HCT116 (cell line): ENCODE data around the gene CEP20. TPM values are rescaled to one million over a fixed set of nuclear protein-coding genes. Genes with fewer than 3 reads are reported as not detected.

Source experiments
- ATAC-seq: fragments of 200-7000 bp; cut with Tn5 transposase; 2 replicates; pipeline ENCODE4 v1.9.1; 2020; ENCODE audit warnings: mild to moderate bottlenecking, moderate library complexity
- BruUV-seq: library from RNA; stranded (reverse); fragments of 400-500 nt; replicated peaks from 2 replicates; lab custom pipeline; 2021; lab: Mats Ljungman, UMichigan
- CTCF ChIA-PET: fragments of 300-600 bp; sonication (Branson Sonifier 250); formaldehyde crosslinking; loops from one replicate; lab custom pipeline; 2021; ENCODE audit warnings: antibody characterized with exemption; lab: Charles Lee
- POLR2A ChIA-PET: fragments of 300-600, 350-600 bp; sonication (Branson Sonifier 250); formaldehyde crosslinking; loops from one replicate; lab custom pipeline; 2021; ENCODE audit warnings: antibody characterized with exemption; lab: Charles Lee
- RAD21 ChIA-PET, 2 experiments: fragments of 300-600 bp; sonication (Branson Sonifier 250); formaldehyde crosslinking; loops; one replicate each; lab custom pipeline; 2023; ENCODE audit warnings: low total read pairs in 2 of 2; ENCODE audit not compliant: uncharacterized antibody in 2 of 2, unreplicated experiment in 2 of 2, low non-redundant PET in 1 of 2; lab: Charles Lee
- DNase-seq: peaks from one replicate; pipeline ENCODE4 v3.0.0-alpha.2; 2010; ENCODE audit warnings: low read depth, low spot score
- H2AFZ ChIP-seq: fragments of 200-600 bp; shearing (Covaris generic), sonication (generic); 2 replicates; pipeline ENCODE4 v1.6.1; 2017; ENCODE audit warnings: low read depth, mixed run types, mixed read lengths, antibody characterized with exemption, low read length; ENCODE audit not compliant: poor library complexity, severe bottlenecking
- H3K27ac ChIP-seq: 2 replicates; pipeline ENCODE4 v1.5.1; 2012; ENCODE audit warnings: low read depth, low read length
- H3K27me3 ChIP-seq: fragments of 200-600 bp; sonication (generic); 2 replicates; pipeline ENCODE4 v1.6.1; 2016; ENCODE audit warnings: mixed run types, low read length, mixed read lengths; ENCODE audit not compliant: insufficient read depth
- H3K36me3 ChIP-seq, 2 experiments: fragments of 200-500 bp in 1 of 2; fragments of 200-600 bp in 1 of 2; sonication (Bioruptor generic) in 1 of 2; sonication (generic) in 1 of 2; 2 replicates each; pipeline versions ENCODE4 v1.5.1 to v1.6.1; 2014 to 2016; ENCODE audit warnings: low read length in 2 of 2, inconsistent platforms in 1 of 2, mixed read lengths in 1 of 2, mixed run types in 1 of 2; ENCODE audit not compliant: insufficient read depth in 2 of 2, control insufficient read depth in 1 of 2
- H3K4me1 ChIP-seq, 2 experiments: fragments of 200-600 bp in 1 of 2; sonication (generic) in 1 of 2; 2 replicates each; pipeline versions ENCODE4 v1.5.1 to v1.6.1; 2012 to 2017; ENCODE audit warnings: low read length in 2 of 2, inconsistent platforms in 1 of 2, mild to moderate bottlenecking in 1 of 2, mixed read lengths in 1 of 2, mixed run types in 1 of 2, moderate library complexity in 1 of 2; ENCODE audit not compliant: insufficient read depth in 2 of 2, control insufficient read depth in 1 of 2
- H3K4me2 ChIP-seq: fragments of 200-600 bp; sonication (generic); 2 replicates; pipeline ENCODE4 v1.6.1; 2017; ENCODE audit warnings: mixed run types, low read length, mixed read lengths
- H3K4me3 ChIP-seq, 2 experiments: fragments of 200-600 bp in 1 of 2; sonication (generic) in 1 of 2; replicated peaks in 1 of 2; 2 replicates each; pipeline ENCODE4 v1.5.1; 2011 to 2016; ENCODE audit warnings: low read length in 2 of 2, control low read depth in 1 of 2, low read depth in 1 of 2, mild to moderate bottlenecking in 1 of 2, mixed read lengths in 1 of 2, mixed run types in 1 of 2
- H3K79me2 ChIP-seq: fragments of 200-600 bp; sonication (generic); 2 replicates; pipeline ENCODE4 v1.6.1; 2017; ENCODE audit warnings: mild to moderate bottlenecking, mixed run types, low read length, moderate library complexity, mixed read lengths; ENCODE audit not compliant: insufficient read depth
- H3K9ac ChIP-seq: fragments of 200-600 bp; sonication (generic); 2 replicates; pipeline ENCODE4 v1.6.1; 2016; ENCODE audit warnings: low read length, mixed read lengths
- H3K9me2 ChIP-seq: fragments of 200-600 bp; sonication (generic), shearing (Covaris generic); 2 replicates; pipeline ENCODE4 v1.6.1; 2017; ENCODE audit warnings: mixed run types, mild to moderate bottlenecking, moderate library complexity; ENCODE audit not compliant: insufficient read depth
- H3K9me3 ChIP-seq, 2 experiments: fragments of 200-500 bp in 1 of 2; fragments of 200-600 bp in 1 of 2; sonication (Bioruptor generic) in 1 of 2; sonication (generic) in 1 of 2; 2 replicates each; pipeline ENCODE4 v1.6.1; 2014 to 2017; ENCODE audit warnings: low read length in 2 of 2, mixed read lengths in 2 of 2, inconsistent platforms in 1 of 2, low read depth in 1 of 2, mild to moderate bottlenecking in 1 of 2, mixed run types in 1 of 2, moderate library complexity in 1 of 2; ENCODE audit not compliant: control insufficient read depth in 1 of 2, insufficient read depth in 1 of 2
- H4K20me1 ChIP-seq: fragments of 200-600 bp; sonication (generic), shearing (Covaris generic); 2 replicates; pipeline ENCODE4 v1.6.1; 2017; ENCODE audit warnings: mixed run types, mild to moderate bottlenecking, moderate library complexity; ENCODE audit not compliant: insufficient read depth
- CBX3 ChIP-seq: IDR thresholded peaks from 2 replicates; pipeline ENCODE4 v1.6.1; 2012; ENCODE audit warnings: low read depth
- CEBPB ChIP-seq: IDR thresholded peaks from 2 replicates; pipeline ENCODE4 v1.6.1; 2012; ENCODE audit warnings: low read depth
- EGR1 ChIP-seq: IDR thresholded peaks from 2 replicates; pipeline ENCODE4 v1.6.1; 2012; ENCODE audit warnings: low read depth
- EZH2 ChIP-seq: fragments of 200-600 bp; sonication (generic); IDR thresholded peaks from 2 replicates; pipeline ENCODE4 v1.6.1; 2017; ENCODE audit warnings: antibody characterized with exemption, mixed run types
- POLR2A ChIP-seq: IDR thresholded peaks from 2 replicates; pipeline ENCODE4 v1.7.0; 2011; ENCODE audit warnings: borderline replicate concordance; ENCODE audit not compliant: insufficient read depth, insufficient read length; ENCODE audit errors: extremely low read depth
- SP1 ChIP-seq: IDR thresholded peaks from 2 replicates; pipeline ENCODE4 v1.6.1; 2012; ENCODE audit warnings: low read depth
- SRF ChIP-seq: IDR thresholded peaks from 2 replicates; pipeline ENCODE4 v1.6.1; 2012; ENCODE audit warnings: low read depth
- intact Hi-C: fragments of 100-400 bp; cut with micrococcal nuclease; formaldehyde crosslinking; loops from 2 replicates; pipeline ENCODE4 v1.10.0; 2022
- total RNA-seq: library from RNA; stranded (reverse); gene quantifications from one replicate; pipeline ENCODE4 v1.2.1, GENCODE V29; 2021; ENCODE audit not compliant: unreplicated experiment

CEP20 gene
- total RNA-seq, 1 experiment from 2014 or later: 67.7 TPM

- TF ChIP-seq POLR2A: no peak
- no peak for TF ChIP-seq EGR1
- no peak for TF ChIP-seq SP1
- TF ChIP-seq SRF: no peak
- no peak for TF ChIP-seq EZH2
- TF ChIP-seq CBX3: no peak
Measured at GRCh38 chr16:15906439-15906838, 18.0 kb upstream of the CEP20 start (continued).

DNA sequence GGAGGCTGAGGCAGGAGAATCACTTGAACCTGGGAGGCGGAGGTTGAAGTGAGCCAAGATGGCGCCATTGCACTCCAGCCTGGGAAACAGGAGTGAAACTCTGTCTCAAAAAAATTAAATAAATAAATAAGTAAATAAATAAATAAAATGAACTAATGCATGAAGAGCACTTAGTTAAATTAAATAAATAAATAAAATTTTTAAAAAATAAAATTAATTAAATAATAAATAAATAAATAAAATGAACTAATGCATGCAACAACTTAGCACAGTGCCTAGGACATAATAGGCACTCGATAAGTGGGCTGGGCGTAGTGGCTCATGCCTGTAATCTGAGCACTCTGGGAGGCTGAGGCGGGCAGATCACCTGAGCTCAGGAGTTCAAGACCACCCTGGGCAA is 15.6 kb upstream of the CEP20 start:
- H3K27ac ChIP-seq: no peak overlapping the region
- H3K27me3 ChIP-seq: no peaks in the 10 kb centered on the region
- intact Hi-C loops: no loop called here
- peaks cover 28 to 51% of the 10 kb centered on the region in 2 experiments for H3K4me1 ChIP-seq
- no peaks in the 10 kb centered on the region for H3K9me2 ChIP-seq
- BruUV-seq: no TSS peak
- H3K36me3 ChIP-seq: no peaks in the 10 kb centered on the region
- no peak overlapping the region for H3K4me2 ChIP-seq
- H3K9ac ChIP-seq: no peak overlapping the region
- no peaks in the 10 kb centered on the region for H4K20me1 ChIP-seq
- TF ChIP-seq CEBPB: no peak
- TF ChIP-seq SRF: no peak
- no peak overlapping the region for H2AFZ ChIP-seq
- DNase-seq (no peak), ATAC-seq (no peak)
- H3K79me2 ChIP-seq: no peaks in the 10 kb centered on the region
- H3K4me3 ChIP-seq: no peak overlapping the region
- CTCF ChIA-PET: no interaction called here
- no peaks in the 10 kb centered on the region for H3K9me3 ChIP-seq
- RAD21 ChIA-PET: no interaction called here
- POLR2A ChIA-PET: no interaction called here

GRCh38 chr16:15900901-15901500 is 12.6 kb upstream of the CEP20 start:
- peak overlapping the region; percentile 75 for H3K4me2 ChIP-seq
- H3K9me2 ChIP-seq: no peaks in the 10 kb centered on the region
- peak overlapping the region; percentile 55 for H3K9ac ChIP-seq
- peak overlapping the region; percentile 24 for H2AFZ ChIP-seq
- no peaks in the 10 kb centered on the region for H3K36me3 ChIP-seq
- ChIA-PET POLR2A (no interaction called here), CTCF (interaction anchor here (0.9 to 1.7 kb wide), 2 partner anchors 9 to 26 kb away, joined by 4 read pairs; no protein-coding TSS in a partner anchor)
- TF ChIP-seq CBX3 (no peak), SP1 (0 out of 2 replicates have a peak, but pooled peaks have one; percentile 17)
- TF ChIP-seq, all 23 proteins: peak for 1
- Histone ChIP-seq H3K27ac (peak overlapping the region; percentile 87), H3K79me2 (no peaks in the 10 kb centered on the region), H3K27me3 (no peaks in the 10 kb centered on the region), H4K20me1 (no peaks in the 10 kb centered on the region), H3K4me3 (no peak overlapping the region), H3K9me3 (no peaks in the 10 kb centered on the region), H3K4me1 (peaks cover 46 to 69% of the 10 kb centered on the region in 2 experiments)
- RAD21 ChIA-PET: no interaction called here
- BruUV-seq: no TSS peak
- DNase-seq: no peak
- intact Hi-C loops: no loop called here
- no peak for ATAC-seq
